Lower lobe of right lung (tissue), 2 donors: Measurements from ENCODE around the gene DCTN2. TPM values are rescaled to one million over a fixed set of nuclear protein-coding genes. Genes with fewer than 3 reads are reported as not detected.
"Not testable (repeated sequence)": the region's sequence is repeated elsewhere in the genome, so short reads cannot be mapped to it uniquely, and the experiment has no call there.

Experiments
- ATAC-seq, 2 donors: fragments of 200-7000 bp; cut with Tn5 transposase; one replicate each; pipeline ENCODE4 v1.9.1; 2020 to 2022; ENCODE audit warnings: mild to moderate bottlenecking in 2 of 2, moderate library complexity in 2 of 2
- DNase-seq: peaks from one replicate; pipeline ENCODE4 v3.0.0-alpha.2; 2020
- H3K27ac ChIP-seq: fragments of 200-600 bp; one replicate; pipeline ENCODE4 v1.8.0; 2022
- H3K27me3 ChIP-seq: fragments of 200-600 bp; one replicate; pipeline ENCODE4 v1.8.0; 2022; ENCODE audit warnings: low read depth
- H3K36me3 ChIP-seq: fragments of 200-600 bp; one replicate; pipeline ENCODE4 v1.8.0; 2022; ENCODE audit warnings: mild to moderate bottlenecking
- H3K4me1 ChIP-seq: fragments of 200-600 bp; one replicate; pipeline ENCODE4 v1.8.0; 2022
- H3K4me3 ChIP-seq: fragments of 200-600 bp; one replicate; pipeline ENCODE4 v1.8.0; 2022; ENCODE audit warnings: mild to moderate bottlenecking
- H3K9me3 ChIP-seq: fragments of 200-600 bp; one replicate; pipeline ENCODE4 v1.8.0; 2022
- CTCF ChIP-seq: fragments of 200-600 bp; IDR thresholded peaks from one replicate; pipeline ENCODE4 v1.8.0; 2022; ENCODE audit warnings: antibody characterized with exemption, mild to moderate bottlenecking
- intact Hi-C: fragments of 100-400 bp; cut with DNase I; formaldehyde crosslinking; loops from one replicate; pipeline ENCODE4 v1.11.0; 2022
- total RNA-seq: library from RNA; stranded (reverse); fragmentation: NEBNext Ultra II Directional; extraction: Animal tissue kit (Norgen Biotek cat#: 25700); gene quantifications from one replicate; pipeline ENCODE4 v1.2.1, GENCODE V29; 2021
- donor health status: DM: no; HTN: yes; CAD: no; lungs with severe emphysema.

Gene DCTN2
- total RNA-seq, 1 donor from 2014 or later = 88.3 TPM

- peaks cover 20% of the 10 kb centered on the region for H3K36me3 ChIP-seq
Observed at GRCh38 chr12:57590864-57591781, 44.1 kb upstream of the DCTN2 start, which contains the start of gene PIP4K2C. Gene PIP4K2C, plus strand, starts transcription at chr12:57591192. Its CDS starts 98 bp downstream, at chr12:57591290.

GRCh38 chr12:57590479-57590863 is 43.5 kb upstream of the DCTN2 start:
- intact Hi-C loops = no loop called here

More at GRCh38 chr12:57590864-57591781, 44.1 kb upstream of the DCTN2 start, which contains the start of gene PIP4K2C:
- intact Hi-C loops = no loop called here
- no peak for TF ChIP-seq CTCF
- Histone ChIP-seq H3K9me3 (no peaks in the 10 kb centered on the region), H3K27ac (peak within 1 kb of the TSS; percentile 80), H3K4me1 (peaks cover 26% of the 10 kb centered on the region), H3K4me3 (peak within 1 kb of the TSS; percentile 89), H3K27me3 (peaks cover 5% of the 10 kb centered on the region)
- ATAC-seq (peak; percentile 99), DNase-seq (peak; percentile 91)

GRCh38 chr12:57588951-57589610 is 42.1 kb upstream of the DCTN2 start:
- ATAC-seq, DNase-seq, H3K36me3 ChIP-seq, H3K27ac ChIP-seq, H3K4me3 ChIP-seq, H3K27me3 ChIP-seq, H3K9me3 ChIP-seq: not testable (repeated sequence)
- peaks cover 26% of the 10 kb centered on the region for H3K4me1 ChIP-seq
- intact Hi-C loops = loop anchor here (10.0 kb wide), 1 partner anchor 46 kb away; the partner anchor contains the start of gene B4GALNT1

More at GRCh38 chr12:57590479-57590863, 43.5 kb upstream of the DCTN2 start:
- H3K4me3 ChIP-seq = peak overlapping the region; percentile 89
- peaks cover 14% of the 10 kb centered on the region for H3K36me3 ChIP-seq
- H3K27ac ChIP-seq = peak overlapping the region; percentile 80
- ATAC-seq = no peak
- TF ChIP-seq CTCF = no peak
- H3K9me3 ChIP-seq = no peaks in the 10 kb centered on the region
- DNase-seq = no peak
- H3K27me3 ChIP-seq = peaks cover 5% of the 10 kb centered on the region
- H3K4me1 ChIP-seq = peaks cover 26% of the 10 kb centered on the region

- TF ChIP-seq CTCF = no peak
- H3K4me1 ChIP-seq = peaks cover 11% of the 10 kb centered on the region
- no peak overlapping the region for H3K27ac ChIP-seq
- ATAC-seq (no peak), DNase-seq (no peak)
- intact Hi-C loops = loop anchor here (10.0 kb wide), 1 partner anchor 48 kb away; the partner anchor contains the start of gene B4GALNT1
- no peaks in the 10 kb centered on the region for H3K9me3 ChIP-seq
- H3K4me3 ChIP-seq = no peak overlapping the region
- peaks cover 5% of the 10 kb centered on the region for H3K27me3 ChIP-seq
- H3K36me3 ChIP-seq = no peaks in the 10 kb centered on the region
Observed at GRCh38 chr12:57586832-57587429, 39.9 kb upstream of the DCTN2 start.

GRCh38 chr12:57586128-57586527 is 39.1 kb upstream of the DCTN2 start:
- intact Hi-C loops = loop anchor here (10.0 kb wide), 1 partner anchor 49 kb away; the partner anchor contains the start of gene B4GALNT1
- no peaks in the 10 kb centered on the region for H3K36me3 ChIP-seq
- H3K27me3 ChIP-seq = peaks cover 5% of the 10 kb centered on the region
- no peak overlapping the region for H3K4me3 ChIP-seq
- no peak for ATAC-seq
- no peak overlapping the region for H3K27ac ChIP-seq
- peaks cover 6% of the 10 kb centered on the region for H3K4me1 ChIP-seq
- no peaks in the 10 kb centered on the region for H3K9me3 ChIP-seq
- no peak for TF ChIP-seq CTCF
- no peak for DNase-seq
